H1 (cell line): ENCODE results near the gene SFR1. TPM values are rescaled to one million over a fixed set of nuclear protein-coding genes. Genes with fewer than 3 reads are reported as not detected.

ENCODE experiments used
- CTCF ChIA-PET: fragments of 300-600 bp; sonication (Branson Sonifier 250); formaldehyde crosslinking; loops from one replicate; lab custom pipeline; 2021; ENCODE audit not compliant: partially characterized antibody; lab: Charles Lee
- POLR2A ChIA-PET: fragments of 300-600 bp; sonication (Branson Sonifier 250); formaldehyde crosslinking; loops from one replicate; lab custom pipeline; 2021; ENCODE audit warnings: inconsistent platforms; ENCODE audit not compliant: partially characterized antibody; lab: Charles Lee
- DNase-seq, 2 experiments: peaks; one replicate each; pipeline versions ENCODE4 v3.0.0 to v3.0.0-alpha.2; 2010 to 2022; ENCODE audit warnings: low spot score in 2 of 2, low read depth in 1 of 2, mixed read lengths in 1 of 2
- FAIRE-seq: peaks from 2 replicates; lab custom pipeline; 2011; peaks lifted over from hg19 to GRCh38; lab: Jason Lieb, UNC
- H2AFZ ChIP-seq: 2 replicates; pipeline ENCODE4 v1.8.1; 2012; ENCODE audit warnings: low read length, inconsistent platforms
- H2AK5ac ChIP-seq: 2 replicates; pipeline ENCODE4 v1.6.1; 2013; ENCODE audit warnings: low read depth, low read length
- H2BK120ac ChIP-seq: replicated peaks from 2 replicates; pipeline ENCODE3; 2013; ENCODE audit warnings: low read depth, low read length, inconsistent platforms
- H2BK12ac ChIP-seq: 2 replicates; pipeline ENCODE4 v1.6.1; 2013; ENCODE audit warnings: low read depth, low read length
- H2BK15ac ChIP-seq: 2 replicates; pipeline ENCODE4 v1.6.1; 2013; ENCODE audit warnings: low read length
- H2BK20ac ChIP-seq: 2 replicates; pipeline ENCODE4 v1.6.1; 2013; ENCODE audit warnings: low read length
- H2BK5ac ChIP-seq: 2 replicates; pipeline ENCODE4 v1.6.1; 2013; ENCODE audit warnings: low read depth, low read length
- H3K14ac ChIP-seq: 2 replicates; pipeline ENCODE4 v1.6.1; 2013; ENCODE audit warnings: inconsistent platforms; ENCODE audit not compliant: insufficient read length
- H3K18ac ChIP-seq: 2 replicates; pipeline ENCODE4 v1.6.1; 2013; ENCODE audit warnings: low read length; ENCODE audit errors: extremely low read depth
- H3K23ac ChIP-seq: 2 replicates; pipeline ENCODE4 v1.6.1; 2013; ENCODE audit warnings: inconsistent platforms; ENCODE audit not compliant: insufficient read length
- H3K23me2 ChIP-seq: 2 replicates; pipeline ENCODE4 v1.6.1; 2013; ENCODE audit warnings: low read depth, low read length
- H3K27ac ChIP-seq: 2 replicates; pipeline ENCODE4 v1.6.1; 2011; ENCODE audit warnings: low read depth, low read length, inconsistent platforms
- H3K27me3 ChIP-seq, 4 experiments: replicated peaks in 1 of 4; 1 replicate in 1 of 4; 2 replicates in 3 of 4; pipeline versions ENCODE4 v1.6.1 to v1.8.1; 2011 to 2013; ENCODE audit warnings: low read length in 3 of 4, mild to moderate bottlenecking in 3 of 4, inconsistent platforms in 2 of 4, mixed read lengths in 2 of 4, moderate library complexity in 1 of 4; ENCODE audit not compliant: control insufficient read depth in 3 of 4, insufficient read depth in 3 of 4; ENCODE audit errors: extremely low read depth in 1 of 4
- H3K36me3 ChIP-seq, 4 experiments: 2 replicates each; pipeline versions ENCODE4 v1.6.1 to v1.8.1; 2011 to 2013; ENCODE audit warnings: mild to moderate bottlenecking in 4 of 4, low read length in 3 of 4, moderate library complexity in 2 of 4, control low read depth in 1 of 4, inconsistent platforms in 1 of 4; ENCODE audit not compliant: insufficient read depth in 4 of 4, control insufficient read depth in 2 of 4
- H3K4ac ChIP-seq: replicated peaks from 2 replicates; pipeline ENCODE3; 2013; ENCODE audit warnings: low read length, low read depth, mixed read lengths, inconsistent platforms; ENCODE audit not compliant: insufficient read length
- H3K4me1 ChIP-seq, 4 experiments: replicated peaks in 1 of 4; 1 replicate in 1 of 4; 2 replicates in 3 of 4; pipeline versions ENCODE4 v1.6.1 to v1.8.1; 2011 to 2013; ENCODE audit warnings: low read length in 3 of 4, inconsistent platforms in 2 of 4, mixed read lengths in 1 of 4; ENCODE audit not compliant: insufficient read depth in 4 of 4, control insufficient read depth in 3 of 4
- H3K4me2 ChIP-seq, 2 experiments: 2 replicates each; pipeline versions ENCODE4 v1.6.1 to v1.8.1; 2011 to 2013; ENCODE audit warnings: low read depth in 2 of 2, low read length in 2 of 2, control low read depth in 1 of 2, inconsistent platforms in 1 of 2, mild to moderate bottlenecking in 1 of 2; ENCODE audit not compliant: insufficient read depth in 1 of 2
- H3K4me3 ChIP-seq, 4 experiments: fragments of 200-600, 300-600 bp in 1 of 4; sonication (generic), shearing (Covaris generic), sonication (Bioruptor Twin) in 1 of 4; 2 replicates each; pipeline versions ENCODE4 v1.5.1 to v1.8.1; 2011 to 2016; ENCODE audit warnings: low read length in 4 of 4, low read depth in 3 of 4, control low read depth in 2 of 4, inconsistent platforms in 2 of 4, mild to moderate bottlenecking in 2 of 4, mixed read lengths in 1 of 4, moderate library complexity in 1 of 4; ENCODE audit not compliant: insufficient read depth in 2 of 4; ENCODE audit errors: extremely low read depth in 1 of 4
- H3K56ac ChIP-seq: replicated peaks from 2 replicates; pipeline ENCODE3; 2013; ENCODE audit warnings: low read depth, mild to moderate bottlenecking, mixed read lengths, low read length, inconsistent platforms; ENCODE audit not compliant: insufficient read length
- H3K79me1 ChIP-seq: 2 replicates; pipeline ENCODE4 v1.6.1; 2013; ENCODE audit warnings: low read depth, low read length, control low read depth
- H3K79me2 ChIP-seq, 2 experiments: 2 replicates each; pipeline versions ENCODE4 v1.6.1 to v1.8.1; 2012 to 2013; ENCODE audit warnings: low read length in 2 of 2, mild to moderate bottlenecking in 2 of 2, inconsistent platforms in 1 of 2; ENCODE audit not compliant: insufficient read depth in 2 of 2, control insufficient read depth in 1 of 2
- H3K9ac ChIP-seq, 4 experiments: replicated peaks in 1 of 4; 1 replicate in 1 of 4; 2 replicates in 3 of 4; pipeline versions ENCODE4 v1.6.1 to v1.8.1; 2011 to 2013; ENCODE audit warnings: low read depth in 3 of 4, low read length in 3 of 4, control low read depth in 2 of 4, mild to moderate bottlenecking in 2 of 4, moderate library complexity in 2 of 4, inconsistent platforms in 1 of 4; ENCODE audit errors: extremely low read depth in 1 of 4
- H3K9me3 ChIP-seq, 2 experiments: 2 replicates each; pipeline versions ENCODE4 v1.6.1 to v1.8.1; 2012 to 2013; ENCODE audit warnings: mild to moderate bottlenecking in 2 of 2, moderate library complexity in 2 of 2, control low read depth in 1 of 2, inconsistent platforms in 1 of 2, low read depth in 1 of 2, low read length in 1 of 2, mixed read lengths in 1 of 2; ENCODE audit not compliant: insufficient read depth in 2 of 2
- H4K20me1 ChIP-seq, 2 experiments: replicated peaks in 1 of 2; 2 replicates each; pipeline versions ENCODE3 to v1.8.1; 2011 to 2013; ENCODE audit warnings: inconsistent platforms in 2 of 2, low read length in 2 of 2, mild to moderate bottlenecking in 1 of 2; ENCODE audit not compliant: insufficient read depth in 2 of 2, control insufficient read depth in 1 of 2
- H4K5ac ChIP-seq: 2 replicates; pipeline ENCODE4 v1.6.1; 2013; ENCODE audit warnings: low read length, low read depth, mixed read lengths, inconsistent platforms; ENCODE audit not compliant: insufficient read length
- H4K8ac ChIP-seq: 2 replicates; pipeline ENCODE4 v1.8.0; 2013; ENCODE audit warnings: mild to moderate bottlenecking, moderate library complexity, low read length, inconsistent platforms; ENCODE audit not compliant: insufficient read depth; ENCODE audit errors: extremely low read depth
- H4K91ac ChIP-seq: replicated peaks from 2 replicates; pipeline ENCODE3; 2013; ENCODE audit warnings: low read length, mixed read lengths, inconsistent platforms; ENCODE audit not compliant: insufficient read length
- ASH2L ChIP-seq: fragments of 200-600, 300-600 bp; sonication (generic); IDR thresholded peaks from one replicate; pipeline ENCODE4 v1.7.1; 2017; ENCODE audit warnings: low read length
- CBX8 ChIP-seq: fragments of 300-800, 300-1000 bp; sonication (generic); IDR thresholded peaks from 2 replicates; pipeline ENCODE4 v1.7.1; 2016; ENCODE audit warnings: low read depth, low read length, borderline replicate concordance
- EZH2 ChIP-seq: fragments of 200-600 bp; sonication (generic); IDR thresholded peaks from 2 replicates; pipeline ENCODE4 v1.7.1; 2012; ENCODE audit warnings: low read depth, mild to moderate bottlenecking, moderate library complexity, low read length, inconsistent platforms; ENCODE audit not compliant: severe bottlenecking
- FOSL1 ChIP-seq: IDR thresholded peaks from 2 replicates; pipeline ENCODE4 v1.6.1; 2011; ENCODE audit warnings: mild to moderate bottlenecking, low read depth, low read length, moderate library complexity; ENCODE audit not compliant: insufficient read depth
- HDAC6 ChIP-seq: IDR thresholded peaks from one replicate; pipeline ENCODE4 v1.7.1; 2012; ENCODE audit warnings: low read depth, mild to moderate bottlenecking, inconsistent platforms, low read length, moderate library complexity
- POU5F1 ChIP-seq: IDR thresholded peaks from 2 replicates; pipeline ENCODE4 v1.6.1; 2011; ENCODE audit warnings: low read depth, mild to moderate bottlenecking, low read length, moderate library complexity
- RFX5 ChIP-seq: IDR thresholded peaks from 2 replicates; pipeline ENCODE4 v1.6.1; 2011; ENCODE audit warnings: low read depth, low read length, improper control_type of control experiment, borderline replicate concordance
- RNF2 ChIP-seq: fragments of 200-900, 300-1000 bp; sonication (generic); IDR thresholded peaks from 2 replicates; pipeline ENCODE4 v1.7.1; 2016; ENCODE audit warnings: borderline replicate concordance, low read depth, mild to moderate bottlenecking, antibody characterized with exemption, low read length; ENCODE audit not compliant: poor library complexity, severe bottlenecking; ENCODE audit errors: missing control alignments
- SP2 ChIP-seq: IDR thresholded peaks from 2 replicates; pipeline ENCODE4 v1.6.1; 2012; ENCODE audit warnings: mild to moderate bottlenecking, low read length, inconsistent platforms
- TCF12 ChIP-seq: IDR thresholded peaks from 2 replicates; pipeline ENCODE4 v1.6.1; 2011; ENCODE audit warnings: low read depth, mild to moderate bottlenecking, low read length
- WGBS, 2 experiments: shearing (Covaris generic) in 1 of 2; methylation state at CpG; one replicate each; pipeline versions ENCODE4 v1.1.6 to v1.1.7; 2013 to 2015; ENCODE audit warnings: low lambda C conversion rate in 2 of 2, mixed read lengths in 2 of 2, inconsistent platforms in 1 of 2, low coverage in 1 of 2, missing lambda C conversion rate in 1 of 2; ENCODE audit not compliant: insufficient replicate concordance in 2 of 2, insufficient coverage in 1 of 2, insufficient read length in 1 of 2; ENCODE audit errors: extremely low coverage in 1 of 2, missing lambda C conversion rate in 1 of 2; 5-methylcytosine and 5-hydroxymethylcytosine counted together
- polyA plus RNA-seq, 7 experiments: library from polyadenylated mRNA; depleted of rRNA in 3 of 7; stranded (reverse) in 5 of 7; unstranded in 2 of 7; fragments of >200 nt in 5 of 7; fragments of 200-250 nt in 2 of 7; gene quantifications; 1 replicate in 5 of 7; 2 replicates in 1 of 7; 4 replicates in 1 of 7; pipeline versions ENCODE4 v1.2.1 to v1.2.3, GENCODE V29; 2011 to 2013; ENCODE audit warnings: missing spikeins in 2 of 7, mixed read lengths in 2 of 7
- total RNA-seq: library from RNA; stranded (reverse); fragmentation: NEBNext Ultra II Directional; extraction: Animal tissue kit (Norgen Biotek cat#: 25700); gene quantifications from 2 replicates; pipeline ENCODE4 v1.2.1, GENCODE V29; 2021
- TF ChIP-seq, protein P1 (sequence below), 3 experiments: IDR thresholded peaks; 1 replicate in 2 of 3; 2 replicates in 1 of 3; pipeline versions ENCODE4 v1.5.1 to v1.6.1; 2011; ENCODE audit warnings: low read length in 3 of 3, mild to moderate bottlenecking in 3 of 3, inconsistent platforms in 2 of 3, low read depth in 1 of 3, moderate library complexity in 1 of 3; ENCODE audit not compliant: insufficient read depth in 1 of 3; ENCODE audit errors: control extremely low read depth in 1 of 3

The SFR1 gene
- total and polyA plus RNA-seq, 2 of the 8 experiments (the other 6 are each of a cell fraction or from before 2014, with no cell fraction given): 3.4 to 7.7 TPM

DNA sequence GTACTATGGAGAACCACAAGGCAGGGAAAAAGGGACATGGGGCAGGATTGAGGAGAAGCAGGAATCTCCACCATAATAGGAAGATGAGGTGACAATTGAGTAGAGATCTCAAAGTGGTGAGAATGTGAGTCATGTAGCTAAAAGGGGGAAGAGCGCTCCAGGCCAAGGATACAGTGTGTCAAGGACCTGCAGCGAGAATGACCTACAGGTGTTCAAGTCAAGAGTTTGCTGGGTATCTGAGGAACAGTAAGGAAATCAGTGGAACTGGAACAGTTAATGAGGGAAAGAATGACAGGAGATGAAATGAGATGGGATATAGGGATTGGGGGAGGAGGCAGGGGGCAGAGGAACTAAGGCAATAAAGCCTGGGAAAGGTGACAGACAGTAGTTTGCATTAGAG is 33.6 kb downstream of the SFR1 start:
- Histone ChIP-seq H2BK12ac (no peak overlapping the region), H4K20me1 (no peaks in the 10 kb centered on the region), H3K27me3 (no peaks in the 10 kb centered on the region), H2BK5ac (no peak overlapping the region), H2BK20ac (no peak overlapping the region), H3K27ac (no peak overlapping the region), H4K91ac (no peak overlapping the region), H4K5ac (no peak overlapping the region), H3K23me2 (no peaks in the 10 kb centered on the region; the same call in 1 of the 2 replicates), H3K18ac (no peak overlapping the region), H3K14ac (no peak overlapping the region), H3K4me3 (no peak overlapping the region), H3K23ac (no peak overlapping the region), H3K9ac (no peak overlapping the region), H3K56ac (no peak overlapping the region), H3K36me3 (0 out of 8 replicates have a peak, but pooled peaks cover 0 to 2% (median 0%) of the 10 kb centered on the region in 4 experiments), H3K4me1 (peaks cover 0 to 5% (median 1%) of the 10 kb centered on the region in 4 experiments; a peak in 3 of 7 replicates), H3K9me3 (peaks cover 0 to 8% of the 10 kb centered on the region in 2 experiments; a peak in 1 of 4 replicates), H2BK15ac (no peak overlapping the region), H3K79me1 (no peaks in the 10 kb centered on the region), H3K4me2 (no peak overlapping the region), H2AFZ (no peak overlapping the region), H2AK5ac (no peak overlapping the region), H2BK120ac (no peak overlapping the region), H4K8ac (no peak overlapping the region), H3K79me2 (no peaks in the 10 kb centered on the region), H3K4ac (no peak overlapping the region)
- WGBS, 2 experiments: 89% methylated on average over 2 of the region's 2 CpGs; no CpG with 5 or more reads in 1 of the 2 experiments
- ChIA-PET CTCF (interaction anchor here (0.6 to 2.7 kb wide), 8 partner anchors 9 to 1284 kb away, joined by 3 to 8 read pairs (median 4); no protein-coding TSS in a partner anchor), POLR2A (interaction anchor here (1.0 to 1.1 kb wide), 2 partner anchors 11 to 35 kb away, joined by 3 read pairs; no protein-coding TSS in a partner anchor)
- no peak for DNase-seq
- no peak for FAIRE-seq
- no peak for TF ChIP-seq CBX8
- TF ChIP-seq, protein P1, sequence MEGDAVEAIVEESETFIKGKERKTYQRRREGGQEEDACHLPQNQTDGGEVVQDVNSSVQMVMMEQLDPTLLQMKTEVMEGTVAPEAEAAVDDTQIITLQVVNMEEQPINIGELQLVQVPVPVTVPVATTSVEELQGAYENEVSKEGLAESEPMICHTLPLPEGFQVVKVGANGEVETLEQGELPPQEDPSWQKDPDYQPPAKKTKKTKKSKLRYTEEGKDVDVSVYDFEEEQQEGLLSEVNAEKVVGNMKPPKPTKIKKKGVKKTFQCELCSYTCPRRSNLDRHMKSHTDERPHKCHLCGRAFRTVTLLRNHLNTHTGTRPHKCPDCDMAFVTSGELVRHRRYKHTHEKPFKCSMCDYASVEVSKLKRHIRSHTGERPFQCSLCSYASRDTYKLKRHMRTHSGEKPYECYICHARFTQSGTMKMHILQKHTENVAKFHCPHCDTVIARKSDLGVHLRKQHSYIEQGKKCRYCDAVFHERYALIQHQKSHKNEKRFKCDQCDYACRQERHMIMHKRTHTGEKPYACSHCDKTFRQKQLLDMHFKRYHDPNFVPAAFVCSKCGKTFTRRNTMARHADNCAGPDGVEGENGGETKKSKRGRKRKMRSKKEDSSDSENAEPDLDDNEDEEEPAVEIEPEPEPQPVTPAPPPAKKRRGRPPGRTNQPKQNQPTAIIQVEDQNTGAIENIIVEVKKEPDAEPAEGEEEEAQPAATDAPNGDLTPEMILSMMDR (IDR thresholded peaks at IDR 0.05; ENCODE audit: control extremely low read depth in 1 of 3, insufficient read depth in 1 of 3, low read depth in 1 of 3, low read length in 3 of 3): no peak
- TF ChIP-seq EZH2: no peak
- TF ChIP-seq HDAC6: no peak
- TF ChIP-seq FOSL1: no peak
- no peak for TF ChIP-seq ASH2L
- TF ChIP-seq SP2: no peak
- no peak for TF ChIP-seq POU5F1
- TF ChIP-seq TCF12: no peak
- TF ChIP-seq RFX5: no peak
- TF ChIP-seq RNF2: no peak
